Stimulated activated naive CD8-positive, alpha-beta T cell treated with anti-CD3 and anti-CD28 coated beads, Interleukin-15, amount 100 ng/mL, for 72 hours (primary cell): Measurements from ENCODE around the gene ZNF837.

Experiments used
- ATAC-seq: fragments of 150-1000 bp; cut with Tn5 transposase; 2 replicates; pipeline ENCODE4 v1.10.0; 2021; ENCODE audit warnings: mild to moderate bottlenecking, moderate library complexity
- DNase-seq, 2 donors: peaks; one replicate each; pipeline ENCODE4 v3.0.0; 2021 to 2022
- H3K27ac Mint-ChIP-seq, 2 donors: one replicate each; pipeline ENCODE4 v1.8.0; 2022; ENCODE audit warnings: mild to moderate bottlenecking in 2 of 2, mixed read lengths in 2 of 2, moderate library complexity in 2 of 2
- H3K27me3 Mint-ChIP-seq: one replicate; pipeline ENCODE4 v1.8.0; 2022; ENCODE audit warnings: mixed read lengths
- H3K4me1 Mint-ChIP-seq: one replicate; pipeline ENCODE4 v1.8.0; 2022; ENCODE audit warnings: mild to moderate bottlenecking, mixed read lengths
- H3K4me3 Mint-ChIP-seq, 2 donors: one replicate each; pipeline ENCODE4 v1.8.0; 2022; ENCODE audit warnings: mild to moderate bottlenecking in 2 of 2, mixed read lengths in 2 of 2, moderate library complexity in 1 of 2
- H3K9me3 Mint-ChIP-seq, 2 donors: one replicate each; pipeline ENCODE4 v1.8.0; 2022; ENCODE audit warnings: mixed read lengths in 2 of 2

ZNF837 gene

DNA sequence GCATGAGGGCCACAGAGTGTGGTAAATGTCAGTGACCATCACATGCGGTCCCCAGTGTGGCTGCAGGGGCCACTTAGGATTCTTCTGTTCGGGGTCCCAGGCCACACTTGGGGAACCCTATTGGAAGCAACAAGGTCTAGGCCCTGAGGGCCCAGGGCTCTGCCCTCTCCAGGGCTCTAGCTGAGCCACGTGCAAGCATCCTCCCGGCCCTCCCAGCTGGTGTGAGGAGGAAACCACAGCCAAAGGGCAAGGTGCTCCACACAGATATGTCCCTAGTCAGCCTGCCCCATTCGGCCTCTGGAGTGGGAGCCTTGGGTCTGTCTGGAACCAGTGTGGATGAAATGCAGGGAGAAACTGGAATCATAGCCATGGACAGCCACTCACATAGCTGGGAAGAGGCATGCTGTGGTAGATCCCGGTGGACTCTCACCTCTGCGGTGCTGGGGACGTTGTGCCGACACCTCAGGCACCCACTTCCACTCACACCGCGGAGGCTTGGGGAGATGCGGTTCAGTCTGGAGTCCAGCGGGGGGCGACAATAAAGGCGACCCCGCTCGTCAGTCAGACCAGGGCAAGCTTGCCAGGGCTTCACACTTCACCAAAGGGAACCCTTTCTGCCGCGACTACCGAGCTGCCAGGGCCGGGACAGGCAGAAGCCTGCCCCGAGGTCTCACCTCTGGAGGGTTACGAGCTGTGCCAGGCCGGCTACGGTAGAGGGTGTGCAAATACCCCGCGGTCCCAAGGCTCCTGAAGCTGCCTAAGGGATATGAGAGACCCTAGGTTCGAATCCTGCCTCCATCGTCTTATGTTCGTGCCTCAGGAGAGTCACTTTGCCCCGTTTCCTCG lies 14.0 kb downstream of the ZNF837 start:
- H3K27ac Mint-ChIP-seq: no peak overlapping the region
- H3K4me1 Mint-ChIP-seq: peaks cover 10% of the 10 kb centered on the region

DNA sequence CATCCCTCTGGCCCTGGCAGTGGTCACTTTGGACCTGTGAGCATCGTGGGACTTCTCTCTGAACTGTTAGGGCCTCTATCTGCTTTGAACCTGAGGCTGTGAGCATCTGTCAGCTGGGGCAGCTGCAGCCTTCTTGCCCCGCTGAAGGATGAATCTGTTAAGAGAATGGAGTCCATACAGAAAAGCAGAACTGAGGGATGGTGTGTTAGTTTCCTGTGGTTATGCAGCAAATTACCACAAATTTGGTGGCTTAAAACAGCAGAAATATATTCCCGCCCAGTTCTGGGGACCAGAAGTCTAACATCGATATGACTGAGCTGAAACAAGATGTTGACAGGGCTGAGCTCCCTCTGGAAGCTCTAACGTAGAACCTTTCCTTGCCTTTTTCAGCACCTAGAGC lies 16.7 kb downstream of the ZNF837 start:
- Mint-ChIP-seq H3K4me3 (peak overlapping the region in 1 of 2 donors; percentile 18), H3K4me1 (peaks cover 20% of the 10 kb centered on the region), H3K27me3 (no peaks in the 10 kb centered on the region), H3K9me3 (no peaks in the 10 kb centered on the region), H3K27ac (no peak overlapping the region)
- ATAC-seq (no peak), DNase-seq (no peak)

More for the DNA sequence above, 14.0 kb downstream of the ZNF837 start:
- no peak for DNase-seq
- Mint-ChIP-seq H3K4me3 (no peak overlapping the region), H3K9me3 (no peaks in the 10 kb centered on the region), H3K27me3 (no peaks in the 10 kb centered on the region)
- ATAC-seq: no peak

DNA sequence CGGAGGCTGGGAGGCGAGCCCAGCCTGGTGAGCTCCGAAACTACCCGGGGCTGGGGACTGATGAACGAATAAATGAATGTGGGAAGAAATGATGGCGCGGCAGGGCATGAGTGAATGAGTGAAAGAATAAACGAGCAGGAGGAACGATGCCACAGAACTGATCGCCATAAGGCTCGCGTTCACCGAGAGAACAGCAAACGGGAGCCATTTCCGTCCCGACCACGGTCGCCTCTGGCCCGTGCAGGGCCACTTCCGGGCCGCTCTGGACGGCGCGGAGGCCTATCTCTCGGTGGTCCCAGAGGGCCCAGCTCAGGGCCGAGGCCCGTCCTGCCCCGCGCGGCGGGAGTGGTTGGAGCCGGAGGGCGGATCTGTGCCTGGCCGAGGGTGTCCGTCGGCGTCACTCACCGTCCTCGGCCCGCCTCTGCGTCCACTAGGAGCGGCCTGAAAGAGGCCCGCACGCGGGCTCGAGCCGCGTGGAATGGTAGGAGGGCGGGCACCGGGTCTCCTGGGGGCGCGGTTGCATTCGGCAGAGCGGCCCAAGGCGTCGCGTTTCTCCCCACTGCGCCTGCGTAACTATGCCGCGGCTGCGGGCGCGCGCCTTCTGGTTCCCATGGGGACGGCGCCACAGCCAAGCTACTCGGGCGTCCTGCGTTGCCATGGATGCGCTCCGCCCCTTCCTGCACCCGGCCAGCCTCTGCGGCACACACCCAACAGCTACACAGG lies 18.4 kb downstream of the ZNF837 start, which contains the start of gene ZNF497:
Gene ZNF497 (minus strand): TSS at position 480 of the 723 bp plus-strand sequence. CDS start 5,116 bp downstream, outside the sequence.
- no peaks in the 10 kb centered on the region for H3K27me3 Mint-ChIP-seq
- H3K4me3 Mint-ChIP-seq: peak within 1 kb of the TSS; percentile 95 to 98
- peaks cover 27% of the 10 kb centered on the region for H3K4me1 Mint-ChIP-seq
- peak; percentile 98 for DNase-seq
- H3K27ac Mint-ChIP-seq: peak within 1 kb of the TSS; percentile 96 to 98
- peak; percentile 95 for ATAC-seq
- no peaks in the 10 kb centered on the region for H3K9me3 Mint-ChIP-seq

DNA sequence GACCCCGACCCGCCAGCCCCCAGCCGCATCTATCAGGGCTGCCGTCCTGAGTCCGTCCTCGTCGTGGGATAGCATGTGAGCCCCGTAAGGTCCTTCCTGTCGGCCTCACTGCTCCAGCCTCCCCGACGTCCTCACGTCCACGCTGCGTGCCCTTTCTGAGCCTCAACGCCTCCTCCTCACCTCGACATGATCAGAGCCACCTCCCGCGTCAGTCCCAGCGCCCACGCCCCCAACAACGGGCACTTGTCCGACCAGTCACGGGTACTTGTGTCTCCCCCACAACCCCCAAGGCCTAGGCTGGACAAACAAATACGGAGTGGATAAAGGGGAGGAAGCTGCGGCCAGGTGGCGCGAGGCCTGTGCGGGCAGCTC lies 18.9 kb downstream of the ZNF837 start:
- Mint-ChIP-seq H3K4me3 (peak overlapping the region; percentile 95 to 98), H3K27me3 (no peaks in the 10 kb centered on the region), H3K9me3 (no peaks in the 10 kb centered on the region), H3K4me1 (peaks cover 33% of the 10 kb centered on the region), H3K27ac (peak overlapping the region; percentile 96 to 98)
- ATAC-seq (peak; percentile 47), DNase-seq (peak; percentile 58 to 74)

DNA sequence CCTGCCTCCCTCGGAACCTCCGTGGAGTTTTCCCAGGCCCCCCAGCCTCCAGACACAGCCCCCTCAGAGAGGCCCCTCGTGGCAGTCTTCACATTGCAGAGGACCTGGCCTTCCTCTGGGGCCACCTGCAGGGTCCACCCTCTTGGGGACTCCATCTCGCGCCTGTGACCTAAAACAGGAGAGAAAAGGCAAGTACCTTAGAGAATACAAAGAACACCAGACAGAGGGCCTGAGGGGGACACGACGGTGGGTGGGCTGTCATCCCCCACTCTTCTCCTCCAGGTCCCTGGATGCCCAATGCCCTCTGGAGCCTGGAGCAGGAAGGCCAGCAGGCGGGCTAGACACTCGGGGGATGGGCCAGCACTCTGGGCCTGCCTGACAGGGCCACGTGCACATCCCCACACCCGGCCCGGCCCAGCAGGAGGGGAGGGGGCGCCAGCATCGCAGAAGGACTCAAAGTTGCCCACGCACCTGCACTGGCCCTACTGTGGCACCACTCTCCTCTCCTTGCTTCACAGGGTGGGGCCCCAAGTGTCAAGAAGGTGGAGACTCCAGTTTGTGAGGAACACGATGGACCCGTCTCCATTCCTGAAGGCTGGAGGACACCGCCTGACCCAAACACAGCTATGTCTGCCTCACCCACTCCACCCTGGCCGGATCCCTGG lies 23.2 kb downstream of the ZNF837 start:
- Mint-ChIP-seq H3K4me1 (peaks cover 49% of the 10 kb centered on the region), H3K27me3 (no peaks in the 10 kb centered on the region), H3K27ac (peak overlapping the region in 1 of 2 donors; percentile 67), H3K4me3 (peak overlapping the region; percentile 12 to 59), H3K9me3 (no peaks in the 10 kb centered on the region)
- no peak for ATAC-seq
- no peak for DNase-seq

DNA sequence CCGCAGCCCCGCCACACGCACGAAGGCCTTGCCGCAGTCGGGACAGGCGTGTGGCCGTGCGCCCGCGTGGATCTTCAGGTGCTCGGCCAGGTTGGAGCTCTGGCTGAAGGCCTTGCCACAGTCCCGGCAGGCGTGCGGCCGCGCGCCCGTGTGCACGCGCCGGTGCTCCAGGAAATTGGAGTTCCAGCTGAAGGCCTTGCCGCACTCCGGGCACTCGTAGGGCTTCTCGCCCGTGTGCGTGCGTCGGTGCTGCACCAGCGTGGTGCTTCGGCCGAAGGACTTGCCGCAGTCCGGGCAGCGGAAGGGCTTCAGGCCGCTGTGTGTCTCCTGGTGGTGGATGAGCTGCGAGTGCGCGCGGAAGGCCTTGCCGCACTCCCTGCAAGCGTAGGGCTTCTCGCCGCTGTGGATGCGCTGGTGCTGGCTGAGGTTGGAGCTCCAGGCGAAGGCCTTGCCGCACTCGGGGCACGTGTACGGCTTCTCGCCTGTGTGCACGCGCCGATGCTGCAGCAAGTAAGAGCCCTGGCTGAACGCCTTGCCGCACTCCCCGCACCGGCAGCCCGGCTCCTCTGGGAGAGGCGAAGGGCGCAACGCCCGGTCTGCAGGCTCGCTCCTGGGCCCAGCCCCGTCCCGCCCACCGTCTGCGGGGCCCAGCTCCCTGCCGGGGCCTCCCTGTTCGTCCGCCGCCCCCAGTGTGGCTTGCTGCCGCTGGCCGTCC lies 23.9 kb downstream of the ZNF837 start:
- ATAC-seq: no peak
- DNase-seq: no peak
- Mint-ChIP-seq H3K9me3 (no peaks in the 10 kb centered on the region), H3K4me3 (peak overlapping the region; percentile 19 to 73), H3K27me3 (no peaks in the 10 kb centered on the region), H3K4me1 (peaks cover 51% of the 10 kb centered on the region), H3K27ac (peak overlapping the region in 1 of 2 donors; percentile 42)

DNA sequence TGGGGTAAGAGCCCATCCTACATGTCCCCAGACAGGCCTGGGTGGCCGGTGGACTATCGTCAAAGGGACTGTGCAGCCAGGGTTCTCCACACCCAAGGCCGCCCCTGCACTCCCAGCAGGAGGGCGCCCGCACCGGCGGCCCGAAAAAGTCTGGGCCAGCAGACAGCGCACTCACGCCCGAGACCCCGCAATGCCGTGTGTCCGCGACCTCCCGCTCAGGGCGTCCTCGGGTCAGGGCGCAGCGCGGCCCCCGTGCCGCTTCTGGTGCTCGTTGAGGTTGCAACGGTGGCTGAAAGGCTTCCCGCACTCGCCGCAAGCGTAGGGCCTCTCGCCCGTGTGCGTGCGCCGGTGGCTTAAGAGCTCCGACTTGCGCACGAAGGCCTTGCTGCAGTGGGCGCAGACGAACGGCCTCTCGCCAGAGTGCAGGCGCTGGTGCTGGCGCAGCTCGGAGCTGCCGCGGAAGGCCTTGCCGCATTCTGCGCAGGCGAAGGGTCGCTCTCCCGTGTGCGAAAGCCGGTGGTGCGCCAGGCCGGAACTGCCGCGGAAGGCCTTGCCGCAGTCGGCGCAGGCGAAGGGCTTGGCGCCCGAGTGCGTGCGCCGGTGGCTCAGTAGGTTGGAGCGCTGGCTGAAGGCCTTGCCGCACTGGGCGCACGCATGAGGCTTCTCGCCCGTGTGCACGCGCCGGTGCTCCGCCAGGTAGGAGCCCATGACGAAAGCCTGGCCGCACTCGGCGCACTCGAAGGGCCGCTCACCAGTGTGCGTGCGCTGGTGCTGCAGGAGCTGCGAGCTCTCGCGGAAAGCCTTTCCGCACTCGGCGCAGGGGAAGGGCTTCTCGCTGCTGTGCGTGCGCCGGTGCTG lies 24.7 kb downstream of the ZNF837 start:
- ATAC-seq (peak; percentile 71), DNase-seq (peak; percentile 46 to 57)
- Mint-ChIP-seq H3K4me1 (peaks cover 46% of the 10 kb centered on the region), H3K27me3 (no peaks in the 10 kb centered on the region), H3K27ac (peak overlapping the region in 1 of 2 donors; percentile 42), H3K9me3 (no peaks in the 10 kb centered on the region), H3K4me3 (peak overlapping the region; percentile 19 to 73)

DNA sequence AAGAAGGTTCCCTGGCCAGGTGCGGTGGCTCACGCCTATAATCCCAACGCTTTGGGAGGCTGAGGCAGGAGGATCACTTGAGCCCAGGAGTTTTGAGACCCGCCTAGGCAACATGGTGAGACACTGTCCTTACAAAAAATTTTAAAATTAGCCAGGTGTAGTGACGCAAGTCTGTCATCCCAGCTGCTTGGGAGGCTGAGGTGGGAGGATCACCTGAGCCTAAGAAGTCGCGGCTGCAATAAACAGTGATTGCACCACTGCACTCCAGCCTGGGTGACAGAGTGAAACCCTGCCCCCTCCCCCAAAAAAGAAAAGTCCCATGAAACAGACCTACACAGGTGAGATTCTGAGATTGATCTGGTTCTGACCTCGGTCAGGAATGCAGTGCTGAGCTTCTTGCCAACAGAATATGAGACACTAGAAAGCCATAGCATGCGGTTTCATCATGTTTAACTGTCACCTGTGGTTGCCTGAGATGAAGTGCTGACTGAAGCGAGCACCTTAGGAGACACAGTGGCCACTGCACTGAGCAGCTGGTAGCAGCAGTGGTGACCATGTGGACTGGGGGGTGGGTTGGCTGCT lies 25.5 kb downstream of the ZNF837 start:
- H3K4me1 Mint-ChIP-seq: peaks cover 42% of the 10 kb centered on the region
- peak overlapping the region in 1 of 2 donors; percentile 45 for H3K4me3 Mint-ChIP-seq
- peak overlapping the region in 1 of 2 donors; percentile 67 for H3K27ac Mint-ChIP-seq
- ATAC-seq: no peak
- no peaks in the 10 kb centered on the region for H3K9me3 Mint-ChIP-seq
- no peaks in the 10 kb centered on the region for H3K27me3 Mint-ChIP-seq
- DNase-seq: no peak

DNA sequence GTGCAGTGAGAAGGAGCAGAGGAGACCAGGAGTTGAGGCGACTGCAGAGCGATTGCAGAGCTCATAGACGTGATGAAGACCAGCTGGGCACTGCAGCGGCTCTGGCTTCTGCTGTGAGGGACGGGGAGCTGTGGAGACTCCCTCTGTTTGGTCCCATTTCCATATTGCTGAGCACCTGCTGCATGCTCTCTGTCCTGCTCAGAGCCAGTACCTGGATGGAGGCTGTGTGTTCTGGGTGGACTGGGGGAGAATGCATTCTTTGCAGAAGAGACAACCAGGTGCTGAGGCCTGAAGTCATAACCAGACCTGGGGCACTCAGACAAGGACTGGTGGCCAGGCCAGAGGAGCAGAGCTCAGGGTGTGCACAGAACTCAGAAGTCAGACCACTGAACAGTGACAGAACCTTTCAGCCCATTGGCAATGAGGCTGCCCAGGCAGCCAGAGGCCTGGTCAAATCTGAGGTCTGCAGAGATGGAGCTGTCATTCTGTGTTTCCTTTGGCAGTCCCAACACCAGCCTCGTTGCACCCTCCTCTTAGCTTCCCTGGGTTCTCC lies 26.3 kb downstream of the ZNF837 start:
- Mint-ChIP-seq H3K4me3 (no peak overlapping the region), H3K9me3 (peaks cover 0 to 4% of the 10 kb centered on the region in 2 donors), H3K27me3 (no peaks in the 10 kb centered on the region), H3K27ac (no peak overlapping the region), H3K4me1 (peaks cover 48% of the 10 kb centered on the region)
- no peak for DNase-seq
- ATAC-seq: no peak

DNA sequence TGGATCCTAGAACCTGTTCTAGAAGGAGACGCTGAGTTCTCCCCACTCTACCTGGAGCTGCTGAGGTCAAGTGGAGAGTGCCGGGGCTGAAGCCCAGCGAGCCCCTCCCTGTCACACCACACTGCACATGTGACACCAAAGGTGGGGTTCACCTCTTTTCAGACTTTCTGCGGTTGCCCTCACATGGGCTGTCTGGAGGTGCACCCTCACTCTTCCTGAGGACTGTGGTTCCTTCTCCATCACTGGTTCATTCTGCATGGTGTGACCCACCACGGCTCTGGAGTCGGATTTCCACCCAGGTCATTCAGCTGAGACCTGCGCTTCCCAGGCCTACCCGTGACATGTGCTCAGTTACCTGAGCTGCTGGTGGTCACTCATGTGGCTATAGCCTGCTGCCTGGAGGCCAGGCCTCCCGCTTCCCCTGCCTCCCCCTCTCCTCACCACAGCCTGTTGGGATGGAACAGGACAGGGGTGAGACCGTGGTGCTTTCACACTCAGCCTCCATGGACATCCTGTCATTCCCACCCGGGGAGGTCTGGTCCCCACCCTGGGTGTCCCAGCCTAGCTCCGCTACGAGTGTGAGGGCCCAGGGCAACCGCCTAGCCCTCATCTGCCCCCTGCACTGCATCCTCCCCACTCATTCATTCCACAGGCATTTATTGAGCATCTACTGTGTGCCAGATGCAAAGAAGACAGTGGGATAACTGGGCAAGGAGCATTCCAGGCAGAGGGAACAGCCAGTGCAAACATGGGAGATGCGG lies 26.9 kb downstream of the ZNF837 start:
- no peak overlapping the region for H3K4me3 Mint-ChIP-seq
- no peaks in the 10 kb centered on the region for H3K27me3 Mint-ChIP-seq
- DNase-seq: no peak
- no peak overlapping the region for H3K27ac Mint-ChIP-seq
- peaks cover 0 to 8% of the 10 kb centered on the region in 2 donors for H3K9me3 Mint-ChIP-seq
- H3K4me1 Mint-ChIP-seq: peaks cover 54% of the 10 kb centered on the region
- no peak for ATAC-seq

DNA sequence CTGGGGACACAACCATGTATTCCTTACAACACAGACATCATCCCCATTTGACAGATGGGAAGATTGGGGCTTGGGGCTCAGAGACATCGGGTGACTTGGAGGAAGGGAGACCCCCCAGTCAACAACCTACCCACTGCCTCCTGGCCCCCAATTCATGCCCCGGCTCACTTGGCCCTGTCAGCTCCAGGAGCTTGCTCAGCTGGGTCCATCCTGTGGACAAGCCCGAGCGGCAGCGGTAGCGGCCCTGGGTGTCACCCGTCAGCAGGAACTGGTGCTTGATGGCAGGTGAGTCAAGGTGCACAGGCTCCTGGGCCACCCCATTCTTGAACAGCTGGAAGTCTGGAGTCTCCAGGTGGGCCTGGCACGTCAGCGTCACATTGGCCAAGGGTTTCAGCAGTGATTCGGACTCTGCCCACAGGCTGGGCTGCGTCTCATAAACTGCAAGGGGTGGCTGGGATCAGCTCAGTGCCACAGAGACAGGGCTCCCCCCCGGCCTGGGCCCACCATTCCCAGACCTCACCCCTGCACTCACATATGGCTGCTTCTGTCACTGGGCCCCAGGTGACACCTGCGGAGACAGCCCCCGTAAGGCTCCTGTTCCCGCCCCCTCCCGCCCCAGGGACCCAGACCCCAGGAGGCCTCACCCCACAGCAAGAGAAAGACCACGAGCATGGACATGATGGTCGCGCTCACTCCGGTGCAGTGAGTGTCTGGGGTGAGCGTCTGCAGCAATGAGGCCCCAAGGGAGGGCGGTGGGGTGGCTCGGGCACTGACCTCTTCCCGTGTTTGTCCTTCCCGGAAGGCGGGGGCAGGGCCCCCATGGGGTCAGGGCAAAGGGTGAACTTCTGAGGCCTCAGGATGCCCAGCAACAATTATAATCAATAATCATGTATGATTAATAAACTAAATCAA lies 27.8 kb downstream of the ZNF837 start, which contains the start of gene A1BG:
Gene A1BG (minus strand): TSS at position 733 of the 912 bp plus-strand sequence. CDS start 55 bp downstream, at position 678.
- peaks cover 59% of the 10 kb centered on the region for H3K4me1 Mint-ChIP-seq
- no peak within 1 kb of the TSS for H3K4me3 Mint-ChIP-seq
- peaks cover 0 to 8% of the 10 kb centered on the region in 2 donors for H3K9me3 Mint-ChIP-seq
- ATAC-seq (no peak), DNase-seq (no peak)
- no peaks in the 10 kb centered on the region for H3K27me3 Mint-ChIP-seq
- no peak within 1 kb of the TSS for H3K27ac Mint-ChIP-seq

DNA sequence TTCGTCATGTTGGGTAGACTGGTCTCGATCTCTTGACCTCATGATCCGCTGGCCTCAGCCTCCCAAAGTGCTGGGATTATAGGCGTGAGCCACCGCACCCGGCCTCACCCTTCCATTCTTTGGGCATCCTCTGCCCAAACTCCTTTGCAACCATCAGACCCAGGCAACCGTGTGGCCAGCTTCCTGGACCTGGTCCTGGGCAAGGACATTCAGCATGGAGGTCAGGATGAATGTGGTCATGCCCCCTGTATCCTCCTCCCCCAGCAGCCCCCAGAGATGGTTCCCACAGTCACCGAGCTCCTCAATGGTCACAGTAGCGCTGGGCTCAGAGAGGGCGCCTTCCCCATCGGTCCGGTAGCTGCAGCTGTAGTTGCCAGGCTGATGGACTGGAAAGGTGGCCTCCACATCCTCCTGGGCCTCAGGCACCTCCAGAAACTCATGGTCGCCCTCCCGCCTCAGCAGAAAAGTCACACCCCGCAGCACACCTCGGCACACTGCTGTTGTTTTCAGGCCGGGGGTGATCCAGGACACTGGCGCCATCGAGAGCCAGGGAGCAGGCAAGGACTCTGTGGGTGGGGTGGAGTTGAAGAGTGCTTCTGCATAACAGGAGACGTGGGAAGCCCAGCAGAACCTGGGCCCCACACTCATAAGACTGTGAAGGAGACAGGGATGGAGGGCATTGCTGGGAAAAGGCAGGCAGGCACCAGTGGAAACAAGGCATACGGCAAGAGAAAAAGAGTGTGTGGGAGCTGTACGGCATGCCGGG lies 28.7 kb downstream of the ZNF837 start:
- DNase-seq: no peak
- Mint-ChIP-seq H3K9me3 (peaks cover 0 to 8% of the 10 kb centered on the region in 2 donors), H3K27me3 (no peaks in the 10 kb centered on the region), H3K4me3 (no peak overlapping the region), H3K27ac (no peak overlapping the region), H3K4me1 (peaks cover 50% of the 10 kb centered on the region)
- ATAC-seq: no peak
